ENCODE results near the gene SLK. TPM values are rescaled to one million over a fixed set of nuclear protein-coding genes. Genes with fewer than 3 reads are reported as not detected.

SLK gene
- total and polyA plus RNA-seq, 2 of the 4 experiments (the other 2 are of a cell fraction): 8.1 to 21.5 TPM

DNA sequence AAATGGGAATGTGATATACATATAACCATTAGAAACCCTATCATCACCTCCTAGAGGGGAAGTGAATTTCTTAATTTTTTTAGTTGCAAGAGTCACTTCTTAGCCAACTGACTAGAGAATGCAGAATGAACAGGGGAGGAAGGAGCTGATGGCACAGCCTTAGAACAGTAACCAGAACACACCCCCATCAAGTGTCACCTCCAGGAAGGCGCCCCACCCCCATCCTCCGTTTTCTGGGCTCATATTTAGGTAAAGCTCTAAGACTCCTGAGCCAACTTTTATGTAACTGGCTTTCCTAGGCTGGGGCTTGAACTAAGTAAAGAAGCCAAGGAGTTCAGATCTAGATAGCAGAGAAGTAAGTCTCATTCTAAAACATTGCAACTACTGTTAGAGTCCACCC lies 64.7 kb downstream of the SLK start:
- no CpG with 5 or more reads among the region's 2 CpGs for whole genome bisulfite sequencing, 2 experiments (ENCODE audit: extremely low coverage in 2 of 2, insufficient read length in 1 of 2)
- H2BK15ac ChIP-seq (ENCODE audit: low read depth, low read length): no peak overlapping the region
- no peak overlapping the region for H2BK120ac ChIP-seq (ENCODE audit: low read depth, low read length)
- CTCF ChIA-PET: no interaction called here
- no peak overlapping the region for H2AK9ac ChIP-seq (replicated peaks; ENCODE audit: low read depth, low read length, poor library complexity)
- H2AFZ ChIP-seq (replicated peaks; ENCODE audit: low read length, poor library complexity): no peak overlapping the region
- no peak overlapping the region for H4K91ac ChIP-seq (ENCODE audit: insufficient read depth, low read depth, low read length)
- no peak overlapping the region for H4K8ac ChIP-seq (ENCODE audit: low read depth in 2 of 2, low read length in 2 of 2)
- BruUV-seq (replicated peaks): no TSS peak
- POLR2A ChIA-PET (ENCODE audit: unreplicated experiment): no interaction called here
- H3K14ac ChIP-seq (replicated peaks; ENCODE audit: low read depth, low read length): no peak overlapping the region
- H3K27me3 ChIP-seq (ENCODE audit: control insufficient read depth, insufficient read depth, low read length): no peaks in the 10 kb centered on the region
- intact Hi-C loops (cut with micrococcal nuclease) (no loop called here), dilution Hi-C loops (cut with HindIII; ENCODE audit: low sequenced_read_pairs, unreplicated experiment) (no loop called here), in situ Hi-C loops (cut with MboI; ENCODE audit: low sequenced_read_pairs) (no loop called here)
- H2BK20ac ChIP-seq (ENCODE audit: low read depth, low read length): no peak overlapping the region
- ATAC-seq (ENCODE audit: low read depth) (no peak), DNase-seq (no peak)
- no peak overlapping the region for H3K4me3 ChIP-seq (ENCODE audit: insufficient read depth, low read depth, low read length)
- H3K18ac ChIP-seq (ENCODE audit: low read depth, low read length): no peak overlapping the region
- H4K20me1 ChIP-seq (ENCODE audit: insufficient read depth, low read length): no peaks in the 10 kb centered on the region
- H3K36me3 ChIP-seq (ENCODE audit: control insufficient read depth, insufficient read depth, low read length): peaks cover 12% of the 10 kb centered on the region
- H3K4ac ChIP-seq (ENCODE audit: low read depth, low read length): no peak overlapping the region
- H3K9me3 ChIP-seq (ENCODE audit: control insufficient read depth, insufficient read depth, low read length): no peaks in the 10 kb centered on the region
- H3K9me1 ChIP-seq (ENCODE audit: insufficient read depth, low read length): peaks cover 15% of the 10 kb centered on the region; the same call in 1 of the 2 replicates
- no peak overlapping the region for H2AK5ac ChIP-seq (ENCODE audit: low read depth, low read length)
- H3K23ac ChIP-seq (ENCODE audit: low read depth, low read length): no peak overlapping the region
- H3K4me1 ChIP-seq (ENCODE audit: control insufficient read depth, insufficient read depth, low read length): no peaks in the 10 kb centered on the region
- H3K4me2 ChIP-seq (ENCODE audit: low read depth, low read length): no peak overlapping the region
- H4K5ac ChIP-seq (ENCODE audit: low read depth, low read length): no peak overlapping the region
- H3K9ac ChIP-seq (ENCODE audit: low read depth, low read length): no peak overlapping the region
- no peak overlapping the region for H3K56ac ChIP-seq (ENCODE audit: extremely low read depth, insufficient read depth, low read length)
- no peak overlapping the region for H3K27ac ChIP-seq (ENCODE audit: insufficient read depth, low read length)
- no peak for TF ChIP-seq NFE2L2 (IDR thresholded peaks at IDR 0.05; ENCODE audit: low read depth, low read length)
- no peak for TF ChIP-seq RAD21 (IDR thresholded peaks at IDR 0.05; ENCODE audit: low read length)
- TF ChIP-seq CHD1 (IDR thresholded peaks at IDR 0.05; ENCODE audit: low read depth, low read length): no peak
- TF ChIP-seq BHLHE40 (IDR thresholded peaks at IDR 0.05; ENCODE audit: low read depth, low read length): no peak
- TF ChIP-seq, protein P1, sequence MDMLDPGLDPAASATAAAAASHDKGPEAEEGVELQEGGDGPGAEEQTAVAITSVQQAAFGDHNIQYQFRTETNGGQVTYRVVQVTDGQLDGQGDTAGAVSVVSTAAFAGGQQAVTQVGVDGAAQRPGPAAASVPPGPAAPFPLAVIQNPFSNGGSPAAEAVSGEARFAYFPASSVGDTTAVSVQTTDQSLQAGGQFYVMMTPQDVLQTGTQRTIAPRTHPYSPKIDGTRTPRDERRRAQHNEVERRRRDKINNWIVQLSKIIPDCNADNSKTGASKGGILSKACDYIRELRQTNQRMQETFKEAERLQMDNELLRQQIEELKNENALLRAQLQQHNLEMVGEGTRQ (IDR thresholded peaks at IDR 0.05; ENCODE audit: low read depth, low read length): no peak
- TF ChIP-seq MAFK (IDR thresholded peaks at IDR 0.05; ENCODE audit: low read depth, low read length): no peak
- no peak for TF ChIP-seq FOS (IDR thresholded peaks at IDR 0.05; ENCODE audit: low read depth, low read length)
- no peak for TF ChIP-seq MXI1 (IDR thresholded peaks at IDR 0.05; ENCODE audit: borderline replicate concordance, low read depth, low read length)
- H3K79me1 ChIP-seq (ENCODE audit: low read depth in 1 of 2, low read length in 2 of 2): peaks cover 0 to 3% of the 10 kb centered on the region in 2 experiments; a peak in 1 of 4 replicates
- no peak overlapping the region for H2BK5ac ChIP-seq (ENCODE audit: low read depth, low read length, poor library complexity, severe bottlenecking)

Data from IMR-90 (cell line).